ENCODE measurements around the gene WFS1. TPM values are rescaled to one million over a fixed set of nuclear protein-coding genes. Genes with fewer than 3 reads are reported as not detected.
A peak's percentile ranks its signal among the peaks of the same experiment; 100 is the strongest.

WFS1 gene
- total RNA-seq, 4 donors from 2014 or later: 31.5 to 124 (median 34.8) TPM

DNA sequence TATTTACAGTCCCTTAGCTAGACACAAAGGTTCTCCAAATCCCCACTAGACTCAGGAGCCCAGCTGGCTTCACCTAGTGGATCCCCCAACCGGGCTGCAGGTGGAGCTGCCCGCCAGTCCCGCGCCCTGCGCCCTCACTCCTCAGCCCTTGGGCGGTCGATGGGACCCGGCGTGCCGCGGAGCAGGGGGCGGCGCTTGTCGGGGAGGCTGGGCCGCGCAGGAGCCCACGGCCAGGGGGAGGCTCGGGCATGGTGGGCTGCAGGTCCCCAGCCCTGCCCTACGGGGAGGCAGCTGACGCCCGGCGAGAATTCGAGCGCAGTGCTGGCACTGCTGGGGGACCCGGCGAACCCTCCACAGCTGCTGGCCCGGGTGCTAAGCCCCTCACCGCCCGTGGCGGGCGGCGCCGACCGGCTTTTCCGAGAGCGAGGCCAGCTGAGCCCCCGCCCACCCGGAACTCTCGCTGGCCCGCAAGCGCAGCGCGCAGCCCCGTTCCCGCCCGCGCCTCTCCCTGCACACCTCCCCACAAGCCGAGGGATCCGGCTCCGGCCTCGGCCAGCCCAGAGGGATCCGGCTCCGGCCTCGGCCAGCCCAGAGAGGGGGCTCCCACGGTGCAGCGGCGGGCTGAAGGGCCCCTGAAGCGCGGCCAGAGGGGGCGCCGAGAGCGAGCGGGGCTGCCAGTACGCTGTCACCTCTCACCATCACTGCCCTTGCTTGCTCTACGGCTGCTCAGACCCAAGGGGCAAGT is 39.4 kb downstream of the WFS1 start:
- DNase-seq (ENCODE audit: low spot score in 2 of 2): no peak
- Histone ChIP-seq H3K9me3 (no peaks in the 10 kb centered on the region), H3K4me1 (peaks cover 15% of the 10 kb centered on the region), H3K27ac (no peak overlapping the region), H3K27me3 (peaks cover 19% of the 10 kb centered on the region), H3K36me3 (peaks cover 7% of the 10 kb centered on the region), H3K4me3 (peak overlapping the region; percentile 50)
- WGBS: 20% methylated on average over 2 of the region's 65 CpGs
- TF ChIP-seq POLR2AphosphoS5 (IDR thresholded peaks at IDR 0.05) (no peak), EP300 (IDR thresholded peaks at IDR 0.05) (no peak), POLR2A (IDR thresholded peaks at IDR 0.05) (no peak)
- TF ChIP-seq, protein P1, sequence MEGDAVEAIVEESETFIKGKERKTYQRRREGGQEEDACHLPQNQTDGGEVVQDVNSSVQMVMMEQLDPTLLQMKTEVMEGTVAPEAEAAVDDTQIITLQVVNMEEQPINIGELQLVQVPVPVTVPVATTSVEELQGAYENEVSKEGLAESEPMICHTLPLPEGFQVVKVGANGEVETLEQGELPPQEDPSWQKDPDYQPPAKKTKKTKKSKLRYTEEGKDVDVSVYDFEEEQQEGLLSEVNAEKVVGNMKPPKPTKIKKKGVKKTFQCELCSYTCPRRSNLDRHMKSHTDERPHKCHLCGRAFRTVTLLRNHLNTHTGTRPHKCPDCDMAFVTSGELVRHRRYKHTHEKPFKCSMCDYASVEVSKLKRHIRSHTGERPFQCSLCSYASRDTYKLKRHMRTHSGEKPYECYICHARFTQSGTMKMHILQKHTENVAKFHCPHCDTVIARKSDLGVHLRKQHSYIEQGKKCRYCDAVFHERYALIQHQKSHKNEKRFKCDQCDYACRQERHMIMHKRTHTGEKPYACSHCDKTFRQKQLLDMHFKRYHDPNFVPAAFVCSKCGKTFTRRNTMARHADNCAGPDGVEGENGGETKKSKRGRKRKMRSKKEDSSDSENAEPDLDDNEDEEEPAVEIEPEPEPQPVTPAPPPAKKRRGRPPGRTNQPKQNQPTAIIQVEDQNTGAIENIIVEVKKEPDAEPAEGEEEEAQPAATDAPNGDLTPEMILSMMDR (IDR thresholded peaks at IDR 0.05): no peak

DNA sequence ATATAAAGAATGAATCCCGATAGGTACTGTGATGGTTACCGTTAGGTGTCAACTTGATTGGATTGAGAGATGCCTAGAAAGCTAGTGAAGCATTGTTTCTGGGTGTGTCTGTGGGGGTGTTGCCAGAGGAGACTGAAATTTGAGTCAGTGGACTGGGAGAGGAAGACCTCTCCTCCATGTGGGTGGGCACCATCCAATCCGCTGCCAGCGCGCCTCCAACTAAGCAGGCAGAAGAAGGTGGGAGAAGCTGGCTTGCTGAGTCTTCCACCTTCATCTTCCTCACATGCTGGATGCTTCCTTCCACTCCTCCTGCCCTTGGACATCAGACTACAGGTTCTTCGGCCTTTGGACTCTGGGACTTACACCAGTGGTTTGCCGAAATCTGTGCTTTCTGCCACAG is 40.1 kb downstream of the WFS1 start:
- Histone ChIP-seq H3K4me1 (peaks cover 15% of the 10 kb centered on the region), H3K36me3 (no peaks in the 10 kb centered on the region), H3K4me3 (peak overlapping the region; percentile 50), H3K27me3 (peaks cover 19% of the 10 kb centered on the region), H3K9me3 (no peaks in the 10 kb centered on the region), H3K27ac (no peak overlapping the region)
- DNase-seq (ENCODE audit: low spot score in 2 of 2): no peak
- TF ChIP-seq POLR2A (IDR thresholded peaks at IDR 0.05): no peak
- no peak for TF ChIP-seq POLR2AphosphoS5 (IDR thresholded peaks at IDR 0.05)
- TF ChIP-seq EP300 (IDR thresholded peaks at IDR 0.05): no peak
- TF ChIP-seq, protein P1 (IDR thresholded peaks at IDR 0.05): no peak
- WGBS: 82% methylated on average over 7 of the region's 7 CpGs

DNA sequence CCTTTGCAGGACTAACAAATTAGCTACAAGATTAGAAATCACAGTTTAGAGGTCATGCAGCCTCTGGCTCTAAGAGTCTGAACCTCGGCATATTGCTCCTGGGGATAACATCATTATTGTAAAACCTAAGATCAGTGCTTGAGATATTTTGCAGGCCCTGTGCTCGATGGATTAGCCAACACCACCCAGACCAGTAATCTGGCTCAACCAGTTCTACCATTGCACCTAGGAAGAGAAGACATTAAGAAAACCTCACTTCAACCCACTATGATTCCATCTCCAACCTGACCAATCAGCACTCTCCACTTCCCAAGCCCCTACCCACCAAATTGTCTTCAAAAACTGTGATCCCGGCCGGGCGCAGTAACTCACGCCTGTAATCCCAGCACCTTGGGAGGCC is 43.6 kb downstream of the WFS1 start:
- WGBS: 56% methylated on average over 6 of the region's 6 CpGs
- no peak overlapping the region for H3K4me3 ChIP-seq
- H3K27ac ChIP-seq: no peak overlapping the region

DNA sequence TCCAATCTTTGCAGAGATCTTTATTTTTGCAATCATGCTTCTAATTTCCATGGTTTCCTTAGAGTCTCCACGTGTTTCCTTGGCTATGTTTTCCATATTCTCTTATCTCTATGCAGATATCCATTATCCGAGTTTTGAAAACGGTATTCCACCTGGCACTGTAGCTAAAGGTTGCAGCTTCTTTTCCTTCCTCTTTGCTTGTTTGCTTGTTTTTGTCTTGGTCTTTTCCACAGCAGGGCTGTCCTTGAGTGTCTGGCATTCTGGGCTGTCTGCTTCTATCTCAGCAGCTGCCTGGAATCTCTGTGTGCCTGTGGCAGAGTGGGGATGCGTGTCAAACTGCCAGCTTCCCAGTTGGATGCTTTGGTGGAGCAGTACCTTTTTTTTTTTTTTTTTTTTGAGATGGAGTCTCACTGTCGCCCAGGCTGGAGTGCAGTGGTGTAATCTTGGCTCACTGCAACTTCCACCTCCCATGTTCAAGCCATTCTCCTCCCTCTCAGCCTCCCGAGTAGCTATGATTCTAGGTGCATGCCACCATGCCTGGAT is 46.9 kb downstream of the WFS1 start:
- WGBS: 65% methylated on average over 6 of the region's 6 CpGs
- H3K9me3 ChIP-seq: no peaks in the 10 kb centered on the region
- DNase-seq (ENCODE audit: low spot score in 2 of 2): no peak
- H3K27me3 ChIP-seq: peaks cover 13% of the 10 kb centered on the region
- no peaks in the 10 kb centered on the region for H3K36me3 ChIP-seq
- peaks cover 6% of the 10 kb centered on the region for H3K4me1 ChIP-seq
- TF ChIP-seq POLR2A (IDR thresholded peaks at IDR 0.05): no peak
- TF ChIP-seq, protein P1 (IDR thresholded peaks at IDR 0.05): no peak
- no peak overlapping the region for H3K27ac ChIP-seq
- H3K4me3 ChIP-seq: no peak overlapping the region

More for the DNA sequence above, 43.6 kb downstream of the WFS1 start:
- TF ChIP-seq EP300 (IDR thresholded peaks at IDR 0.05): no peak
- TF ChIP-seq, protein P1 (IDR thresholded peaks at IDR 0.05): no peak
- TF ChIP-seq POLR2AphosphoS5 (IDR thresholded peaks at IDR 0.05): no peak
- DNase-seq (ENCODE audit: low spot score in 2 of 2): no peak
- peaks cover 15% of the 10 kb centered on the region for H3K4me1 ChIP-seq
- no peaks in the 10 kb centered on the region for H3K36me3 ChIP-seq
- H3K9me3 ChIP-seq: no peaks in the 10 kb centered on the region
- H3K27me3 ChIP-seq: peaks cover 23% of the 10 kb centered on the region

DNA sequence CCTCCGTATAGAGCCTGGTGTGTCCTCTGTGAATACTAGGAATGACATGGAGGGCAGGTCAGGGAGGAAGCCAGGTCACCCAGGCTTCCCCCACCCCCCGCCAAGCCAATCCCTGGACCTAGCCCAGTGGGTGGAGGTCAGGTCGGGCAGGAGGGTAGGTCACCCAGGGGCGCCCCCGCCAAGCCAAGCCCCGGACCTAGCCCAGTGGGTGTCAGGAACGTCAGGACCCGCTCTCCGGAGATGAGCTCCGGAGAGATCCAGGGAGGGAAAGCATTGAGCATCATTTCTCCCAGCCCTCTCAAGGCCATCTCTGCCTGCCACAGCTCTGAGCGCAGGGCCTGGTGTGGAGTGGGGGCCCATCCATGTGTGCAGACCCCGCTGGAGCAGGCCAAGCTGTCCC is 48.6 kb downstream of the WFS1 start:
- H3K27ac ChIP-seq: no peak overlapping the region
- peaks cover 2% of the 10 kb centered on the region for H3K4me1 ChIP-seq
- no peaks in the 10 kb centered on the region for H3K36me3 ChIP-seq
- TF ChIP-seq, protein P1 (IDR thresholded peaks at IDR 0.05): no peak
- WGBS: 88% methylated on average over 4 of the region's 12 CpGs
- no peak for DNase-seq (ENCODE audit: low spot score in 2 of 2)
- H3K27me3 ChIP-seq: peaks cover 13% of the 10 kb centered on the region
- H3K9me3 ChIP-seq: no peaks in the 10 kb centered on the region
- no peak overlapping the region for H3K4me3 ChIP-seq

Measured in suprapubic skin (tissue), 4 donors.